ENCODE measurements around the gene SOWAHA. TPM values are rescaled to one million over a fixed set of nuclear protein-coding genes. Genes with fewer than 3 reads are reported as not detected.

The SOWAHA gene
- total RNA-seq, 1 donor from 2014 or later: not detected

GRCh38 chr5:132810605-132811004, 2.5 kb upstream of the SOWAHA start:
- H3K79me2 ChIP-seq (ENCODE audit: low read depth): no peaks in the 10 kb centered on the region
- peaks cover 15% of the 10 kb centered on the region for H3F3A ChIP-seq (ENCODE audit: low read depth)
- Mint-ChIP-seq H3K27ac (no peak overlapping the region), H3K4me3 (no peak overlapping the region), H3K9me3 (peaks cover 5% of the 10 kb centered on the region), H3K4me1 (peaks cover 27% of the 10 kb centered on the region), H3K27me3 (ENCODE audit: insufficient read depth, low read depth) (peaks cover 61% of the 10 kb centered on the region), H3K36me3 (peaks cover 2% of the 10 kb centered on the region)
- peaks cover 76% of the 10 kb centered on the region for H3K27me3 ChIP-seq
- TF ChIP-seq EZH2 (IDR thresholded peaks at IDR 0.05): no peak
- no peak for TF ChIP-seq CTCF (IDR thresholded peaks at IDR 0.05)
- no peak overlapping the region for H3K4me2 ChIP-seq
- no peaks in the 10 kb centered on the region for H3K9me3 ChIP-seq (ENCODE audit: low read depth)
- DNase-seq (ENCODE audit: low spot score): no peak
- H3K4me3 ChIP-seq: no peak overlapping the region
- no peak overlapping the region for H3K9ac ChIP-seq
- H4K20me1 ChIP-seq (ENCODE audit: low read depth): peaks cover 16% of the 10 kb centered on the region
- peaks cover 12% of the 10 kb centered on the region for H3K4me1 ChIP-seq
- H2AFZ ChIP-seq (replicated peaks): no peak overlapping the region
- no peak overlapping the region for H3K27ac ChIP-seq
- H3K36me3 ChIP-seq: no peaks in the 10 kb centered on the region

GRCh38 chr5:132812123-132812765, 858 bp upstream of the SOWAHA start:
- Histone ChIP-seq H3K4me2 (no peak overlapping the region), H3K36me3 (no peaks in the 10 kb centered on the region), H3K27me3 (peaks cover 93% of the 10 kb centered on the region), H3K27ac (no peak overlapping the region), H3K4me3 (no peak overlapping the region), H3K9me3 (ENCODE audit: low read depth) (no peaks in the 10 kb centered on the region), H4K20me1 (ENCODE audit: low read depth) (peaks cover 16% of the 10 kb centered on the region), H3K9ac (no peak overlapping the region), H3F3A (ENCODE audit: low read depth) (peaks cover 19% of the 10 kb centered on the region), H3K79me2 (ENCODE audit: low read depth) (no peaks in the 10 kb centered on the region), H2AFZ (replicated peaks) (no peak overlapping the region), H3K4me1 (peaks cover 7% of the 10 kb centered on the region)
- H3K4me3 Mint-ChIP-seq: peak overlapping the region; percentile 84
- TF ChIP-seq EZH2 (IDR thresholded peaks at IDR 0.05) (peak; percentile 80), EZH2phosphoT487 (IDR thresholded peaks at IDR 0.05) (no peak)
- H3K27ac Mint-ChIP-seq: peak overlapping the region; percentile 1
- peaks cover 18% of the 10 kb centered on the region for H3K4me1 Mint-ChIP-seq
- peaks cover 5% of the 10 kb centered on the region for H3K9me3 Mint-ChIP-seq
- DNase-seq (ENCODE audit: low spot score): no peak
- H3K27me3 Mint-ChIP-seq (ENCODE audit: insufficient read depth, low read depth): peaks cover 54% of the 10 kb centered on the region
- H3K36me3 Mint-ChIP-seq: peaks cover 2% of the 10 kb centered on the region

- peak; percentile 94 for TF ChIP-seq EZH2phosphoT487 (IDR thresholded peaks at IDR 0.05)
- no peak for TF ChIP-seq CTCF (IDR thresholded peaks at IDR 0.05)
- TF ChIP-seq EZH2 (IDR thresholded peaks at IDR 0.05): peak; percentile 88
- Histone ChIP-seq H3K79me2 (ENCODE audit: low read depth) (no peaks in the 10 kb centered on the region), H3K9ac (no peak overlapping the region), H4K20me1 (ENCODE audit: low read depth) (peaks cover 16% of the 10 kb centered on the region), H2AFZ (replicated peaks) (peak overlapping the region; percentile 66), H3K36me3 (no peaks in the 10 kb centered on the region), H3F3A (ENCODE audit: low read depth) (peaks cover 19% of the 10 kb centered on the region), H3K4me2 (peak overlapping the region; percentile 78), H3K9me3 (ENCODE audit: low read depth) (no peaks in the 10 kb centered on the region), H3K4me1 (peaks cover 4% of the 10 kb centered on the region), H3K27ac (no peak overlapping the region), H3K4me3 (peak overlapping the region; percentile 50), H3K27me3 (peaks cover 100% of the 10 kb centered on the region)
- Mint-ChIP-seq H3K27ac (no peak overlapping the region), H3K36me3 (peaks cover 2% of the 10 kb centered on the region), H3K27me3 (ENCODE audit: insufficient read depth, low read depth) (peaks cover 46% of the 10 kb centered on the region), H3K9me3 (peaks cover 5% of the 10 kb centered on the region), H3K4me3 (no peak overlapping the region), H3K4me1 (peaks cover 13% of the 10 kb centered on the region)
- peak; percentile 74 for DNase-seq (ENCODE audit: low spot score)
Measured at GRCh38 chr5:132813599-132814502, 749 bp downstream of the SOWAHA start.
